H1 (cell line): ENCODE measurements around the gene USP53. TPM values are rescaled to one million over a fixed set of nuclear protein-coding genes. Genes with fewer than 3 reads are reported as not detected.

ENCODE experiments used
- CTCF ChIA-PET: fragments of 300-600 bp; sonication (Branson Sonifier 250); formaldehyde crosslinking; loops from one replicate; lab custom pipeline; 2021; ENCODE audit not compliant: partially characterized antibody; lab: Charles Lee
- POLR2A ChIA-PET: fragments of 300-600 bp; sonication (Branson Sonifier 250); formaldehyde crosslinking; loops from one replicate; lab custom pipeline; 2021; ENCODE audit warnings: inconsistent platforms; ENCODE audit not compliant: partially characterized antibody; lab: Charles Lee
- DNase-seq, 2 experiments: peaks; one replicate each; pipeline versions ENCODE4 v3.0.0 to v3.0.0-alpha.2; 2010 to 2022; ENCODE audit warnings: low spot score in 2 of 2, low read depth in 1 of 2, mixed read lengths in 1 of 2
- FAIRE-seq: peaks from 2 replicates; lab custom pipeline; 2011; peaks lifted over from hg19 to GRCh38; lab: Jason Lieb, UNC
- H2AFZ ChIP-seq: 2 replicates; pipeline ENCODE4 v1.8.1; 2012; ENCODE audit warnings: low read length, inconsistent platforms
- H2AK5ac ChIP-seq: 2 replicates; pipeline ENCODE4 v1.6.1; 2013; ENCODE audit warnings: low read depth, low read length
- H2BK120ac ChIP-seq: replicated peaks from 2 replicates; pipeline ENCODE3; 2013; ENCODE audit warnings: low read depth, low read length, inconsistent platforms
- H2BK12ac ChIP-seq: 2 replicates; pipeline ENCODE4 v1.6.1; 2013; ENCODE audit warnings: low read depth, low read length
- H2BK15ac ChIP-seq: 2 replicates; pipeline ENCODE4 v1.6.1; 2013; ENCODE audit warnings: low read length
- H2BK20ac ChIP-seq: 2 replicates; pipeline ENCODE4 v1.6.1; 2013; ENCODE audit warnings: low read length
- H2BK5ac ChIP-seq: 2 replicates; pipeline ENCODE4 v1.6.1; 2013; ENCODE audit warnings: low read depth, low read length
- H3K14ac ChIP-seq: 2 replicates; pipeline ENCODE4 v1.6.1; 2013; ENCODE audit warnings: inconsistent platforms; ENCODE audit not compliant: insufficient read length
- H3K18ac ChIP-seq: 2 replicates; pipeline ENCODE4 v1.6.1; 2013; ENCODE audit warnings: low read length; ENCODE audit errors: extremely low read depth
- H3K23ac ChIP-seq: 2 replicates; pipeline ENCODE4 v1.6.1; 2013; ENCODE audit warnings: inconsistent platforms; ENCODE audit not compliant: insufficient read length
- H3K23me2 ChIP-seq: 2 replicates; pipeline ENCODE4 v1.6.1; 2013; ENCODE audit warnings: low read depth, low read length
- H3K27ac ChIP-seq: 2 replicates; pipeline ENCODE4 v1.6.1; 2011; ENCODE audit warnings: low read depth, low read length, inconsistent platforms
- H3K27me3 ChIP-seq, 4 experiments: replicated peaks in 1 of 4; 1 replicate in 1 of 4; 2 replicates in 3 of 4; pipeline versions ENCODE4 v1.6.1 to v1.8.1; 2011 to 2013; ENCODE audit warnings: low read length in 3 of 4, mild to moderate bottlenecking in 3 of 4, inconsistent platforms in 2 of 4, mixed read lengths in 2 of 4, moderate library complexity in 1 of 4; ENCODE audit not compliant: control insufficient read depth in 3 of 4, insufficient read depth in 3 of 4; ENCODE audit errors: extremely low read depth in 1 of 4
- H3K36me3 ChIP-seq, 4 experiments: 2 replicates each; pipeline versions ENCODE4 v1.6.1 to v1.8.1; 2011 to 2013; ENCODE audit warnings: mild to moderate bottlenecking in 4 of 4, low read length in 3 of 4, moderate library complexity in 2 of 4, control low read depth in 1 of 4, inconsistent platforms in 1 of 4; ENCODE audit not compliant: insufficient read depth in 4 of 4, control insufficient read depth in 2 of 4
- H3K4ac ChIP-seq: replicated peaks from 2 replicates; pipeline ENCODE3; 2013; ENCODE audit warnings: low read length, low read depth, mixed read lengths, inconsistent platforms; ENCODE audit not compliant: insufficient read length
- H3K4me1 ChIP-seq, 4 experiments: replicated peaks in 1 of 4; 1 replicate in 1 of 4; 2 replicates in 3 of 4; pipeline versions ENCODE4 v1.6.1 to v1.8.1; 2011 to 2013; ENCODE audit warnings: low read length in 3 of 4, inconsistent platforms in 2 of 4, mixed read lengths in 1 of 4; ENCODE audit not compliant: insufficient read depth in 4 of 4, control insufficient read depth in 3 of 4
- H3K4me2 ChIP-seq, 2 experiments: 2 replicates each; pipeline versions ENCODE4 v1.6.1 to v1.8.1; 2011 to 2013; ENCODE audit warnings: low read depth in 2 of 2, low read length in 2 of 2, control low read depth in 1 of 2, inconsistent platforms in 1 of 2, mild to moderate bottlenecking in 1 of 2; ENCODE audit not compliant: insufficient read depth in 1 of 2
- H3K4me3 ChIP-seq, 4 experiments: fragments of 200-600, 300-600 bp in 1 of 4; sonication (generic), shearing (Covaris generic), sonication (Bioruptor Twin) in 1 of 4; 2 replicates each; pipeline versions ENCODE4 v1.5.1 to v1.8.1; 2011 to 2016; ENCODE audit warnings: low read length in 4 of 4, low read depth in 3 of 4, control low read depth in 2 of 4, inconsistent platforms in 2 of 4, mild to moderate bottlenecking in 2 of 4, mixed read lengths in 1 of 4, moderate library complexity in 1 of 4; ENCODE audit not compliant: insufficient read depth in 2 of 4; ENCODE audit errors: extremely low read depth in 1 of 4
- H3K56ac ChIP-seq: replicated peaks from 2 replicates; pipeline ENCODE3; 2013; ENCODE audit warnings: low read depth, mild to moderate bottlenecking, mixed read lengths, low read length, inconsistent platforms; ENCODE audit not compliant: insufficient read length
- H3K79me1 ChIP-seq: 2 replicates; pipeline ENCODE4 v1.6.1; 2013; ENCODE audit warnings: low read depth, low read length, control low read depth
- H3K79me2 ChIP-seq, 2 experiments: 2 replicates each; pipeline versions ENCODE4 v1.6.1 to v1.8.1; 2012 to 2013; ENCODE audit warnings: low read length in 2 of 2, mild to moderate bottlenecking in 2 of 2, inconsistent platforms in 1 of 2; ENCODE audit not compliant: insufficient read depth in 2 of 2, control insufficient read depth in 1 of 2
- H3K9ac ChIP-seq, 4 experiments: replicated peaks in 1 of 4; 1 replicate in 1 of 4; 2 replicates in 3 of 4; pipeline versions ENCODE4 v1.6.1 to v1.8.1; 2011 to 2013; ENCODE audit warnings: low read depth in 3 of 4, low read length in 3 of 4, control low read depth in 2 of 4, mild to moderate bottlenecking in 2 of 4, moderate library complexity in 2 of 4, inconsistent platforms in 1 of 4; ENCODE audit errors: extremely low read depth in 1 of 4
- H3K9me3 ChIP-seq, 2 experiments: 2 replicates each; pipeline versions ENCODE4 v1.6.1 to v1.8.1; 2012 to 2013; ENCODE audit warnings: mild to moderate bottlenecking in 2 of 2, moderate library complexity in 2 of 2, control low read depth in 1 of 2, inconsistent platforms in 1 of 2, low read depth in 1 of 2, low read length in 1 of 2, mixed read lengths in 1 of 2; ENCODE audit not compliant: insufficient read depth in 2 of 2
- H4K20me1 ChIP-seq, 2 experiments: replicated peaks in 1 of 2; 2 replicates each; pipeline versions ENCODE3 to v1.8.1; 2011 to 2013; ENCODE audit warnings: inconsistent platforms in 2 of 2, low read length in 2 of 2, mild to moderate bottlenecking in 1 of 2; ENCODE audit not compliant: insufficient read depth in 2 of 2, control insufficient read depth in 1 of 2
- H4K5ac ChIP-seq: 2 replicates; pipeline ENCODE4 v1.6.1; 2013; ENCODE audit warnings: low read length, low read depth, mixed read lengths, inconsistent platforms; ENCODE audit not compliant: insufficient read length
- H4K8ac ChIP-seq: 2 replicates; pipeline ENCODE4 v1.8.0; 2013; ENCODE audit warnings: mild to moderate bottlenecking, moderate library complexity, low read length, inconsistent platforms; ENCODE audit not compliant: insufficient read depth; ENCODE audit errors: extremely low read depth
- H4K91ac ChIP-seq: replicated peaks from 2 replicates; pipeline ENCODE3; 2013; ENCODE audit warnings: low read length, mixed read lengths, inconsistent platforms; ENCODE audit not compliant: insufficient read length
- BACH1 ChIP-seq: IDR thresholded peaks from 2 replicates; pipeline ENCODE4 v1.6.1; 2012; ENCODE audit warnings: low read length, improper control_type of control experiment
- CHD2 ChIP-seq: IDR thresholded peaks from 2 replicates; pipeline ENCODE4 v1.6.1; 2012; ENCODE audit warnings: low read length, improper control_type of control experiment
- CREB1 ChIP-seq: IDR thresholded peaks from 2 replicates; pipeline ENCODE4 v1.6.1; 2012; ENCODE audit warnings: inconsistent platforms
- EZH2 ChIP-seq: fragments of 200-600 bp; sonication (generic); IDR thresholded peaks from 2 replicates; pipeline ENCODE4 v1.7.1; 2012; ENCODE audit warnings: low read depth, mild to moderate bottlenecking, moderate library complexity, low read length, inconsistent platforms; ENCODE audit not compliant: severe bottlenecking
- GTF2F1 ChIP-seq: IDR thresholded peaks from 2 replicates; pipeline ENCODE4 v1.6.1; 2012; ENCODE audit warnings: low read depth, low read length, improper control_type of control experiment, borderline replicate concordance
- HDAC2 ChIP-seq, 2 experiments: fragments of 300-600 bp in 1 of 2; sonication (generic) in 1 of 2; IDR thresholded peaks; 2 replicates each; pipeline ENCODE4 v1.6.1; 2011 to 2012; ENCODE audit warnings: low read depth in 2 of 2, low read length in 2 of 2, mild to moderate bottlenecking in 2 of 2, moderate library complexity in 2 of 2, borderline replicate concordance in 1 of 2, inconsistent platforms in 1 of 2
- HDAC6 ChIP-seq: IDR thresholded peaks from one replicate; pipeline ENCODE4 v1.7.1; 2012; ENCODE audit warnings: low read depth, mild to moderate bottlenecking, inconsistent platforms, low read length, moderate library complexity
- KDM1A ChIP-seq: fragments of 200-600, 300-600 bp; sonication (generic); IDR thresholded peaks from 2 replicates; pipeline ENCODE4 v1.7.1; 2016; ENCODE audit warnings: mild to moderate bottlenecking, low read length, borderline replicate concordance
- RAD21 ChIP-seq, 2 experiments: IDR thresholded peaks in 1 of 2; conservative IDR thresholded peaks in 1 of 2; 2 replicates each; pipeline ENCODE4 v1.6.1; 2011; ENCODE audit warnings: low read depth in 2 of 2, low read length in 2 of 2, improper control_type of control experiment in 1 of 2, inconsistent platforms in 1 of 2, mild to moderate bottlenecking in 1 of 2, moderate library complexity in 1 of 2
- SAP30 ChIP-seq: fragments of 300-600 bp; sonication (generic); IDR thresholded peaks from 2 replicates; pipeline ENCODE4 v1.7.1; 2012; ENCODE audit warnings: low read length, moderate library complexity, mild to moderate bottlenecking, inconsistent platforms; ENCODE audit not compliant: insufficient read depth, insufficient replicate concordance
- SIRT6 ChIP-seq: IDR thresholded peaks from one replicate; pipeline ENCODE4 v1.7.1; 2012; ENCODE audit warnings: low read length, inconsistent platforms
- SP4 ChIP-seq: IDR thresholded peaks from 2 replicates; pipeline ENCODE4 v1.6.1; 2012; ENCODE audit warnings: low read length, inconsistent platforms
- TAF7 ChIP-seq: optimal IDR thresholded peaks from 2 replicates; pipeline ENCODE3; 2011; ENCODE audit warnings: low read depth, mild to moderate bottlenecking, inconsistent platforms, low read length, moderate library complexity, borderline replicate concordance
- ZNF274 ChIP-seq: IDR thresholded peaks from 2 replicates; pipeline ENCODE4 v1.7.0; 2012; ENCODE audit warnings: low read length, borderline replicate concordance; ENCODE audit errors: extremely low read depth
- WGBS, 2 experiments: shearing (Covaris generic) in 1 of 2; methylation state at CpG; one replicate each; pipeline versions ENCODE4 v1.1.6 to v1.1.7; 2013 to 2015; ENCODE audit warnings: low lambda C conversion rate in 2 of 2, mixed read lengths in 2 of 2, inconsistent platforms in 1 of 2, low coverage in 1 of 2, missing lambda C conversion rate in 1 of 2; ENCODE audit not compliant: insufficient replicate concordance in 2 of 2, insufficient coverage in 1 of 2, insufficient read length in 1 of 2; ENCODE audit errors: extremely low coverage in 1 of 2, missing lambda C conversion rate in 1 of 2; 5-methylcytosine and 5-hydroxymethylcytosine counted together
- polyA plus RNA-seq, 7 experiments: library from polyadenylated mRNA; depleted of rRNA in 3 of 7; stranded (reverse) in 5 of 7; unstranded in 2 of 7; fragments of >200 nt in 5 of 7; fragments of 200-250 nt in 2 of 7; gene quantifications; 1 replicate in 5 of 7; 2 replicates in 1 of 7; 4 replicates in 1 of 7; pipeline versions ENCODE4 v1.2.1 to v1.2.3, GENCODE V29; 2011 to 2013; ENCODE audit warnings: missing spikeins in 2 of 7, mixed read lengths in 2 of 7
- total RNA-seq: library from RNA; stranded (reverse); fragmentation: NEBNext Ultra II Directional; extraction: Animal tissue kit (Norgen Biotek cat#: 25700); gene quantifications from 2 replicates; pipeline ENCODE4 v1.2.1, GENCODE V29; 2021

USP53 gene
- total and polyA plus RNA-seq, 2 of the 8 experiments (the other 6 are each of a cell fraction or from before 2014, with no cell fraction given): 2.9 to 14.9 TPM

GRCh38 chr4:119209586-119209985 lies 2.9 kb upstream of the USP53 start:
- no peak overlapping the region for H3K4ac ChIP-seq
- no peak overlapping the region for H2BK5ac ChIP-seq
- no peak overlapping the region for H2BK15ac ChIP-seq
- peak; percentile 36 for FAIRE-seq
- no peak overlapping the region for H3K56ac ChIP-seq
- no peak overlapping the region for H4K8ac ChIP-seq
- no peak overlapping the region for H3K9ac ChIP-seq
- H2AK5ac ChIP-seq: no peak overlapping the region
- no peaks in the 10 kb centered on the region for H3K9me3 ChIP-seq
- H2BK20ac ChIP-seq: no peak overlapping the region
- no peak overlapping the region for H3K14ac ChIP-seq
- ChIA-PET CTCF (no interaction called here), POLR2A (interaction anchor here (0.6 to 0.7 kb wide), 3 partner anchors 8 to 433 kb away, joined by 3 read pairs; no protein-coding TSS in a partner anchor)
- H4K91ac ChIP-seq: no peak overlapping the region
- H3K79me2 ChIP-seq: peaks cover 0 to 10% of the 10 kb centered on the region in 2 experiments; a peak in 2 of 4 replicates
- H4K5ac ChIP-seq: no peak overlapping the region
- no peak overlapping the region for H3K23ac ChIP-seq
- H4K20me1 ChIP-seq: no peaks in the 10 kb centered on the region
- WGBS, 2 experiments: 96% methylated on average over 1 of the region's 1 CpG; no CpG with 5 or more reads in 1 of the 2 experiments
- H3K4me1 ChIP-seq: peaks cover 0 to 2% (median 0%) of the 10 kb centered on the region in 4 experiments; a peak in 2 of 7 replicates
- H3K27me3 ChIP-seq: no peaks in the 10 kb centered on the region
- no peak overlapping the region for H3K18ac ChIP-seq
- H3K79me1 ChIP-seq: no peaks in the 10 kb centered on the region
- no peak overlapping the region for H2BK12ac ChIP-seq
- no peak for DNase-seq
- no peak overlapping the region for H3K27ac ChIP-seq
- no peak overlapping the region for H2AFZ ChIP-seq
- H3K4me2 ChIP-seq: no peak overlapping the region
- H2BK120ac ChIP-seq: no peak overlapping the region
- no peaks in the 10 kb centered on the region for H3K36me3 ChIP-seq
- peaks cover 6% of the 10 kb centered on the region for H3K23me2 ChIP-seq
- no peak overlapping the region for H3K4me3 ChIP-seq
- TF ChIP-seq BACH1 (no peak), KDM1A (no peak), SIRT6 (no peak), HDAC6 (no peak), SAP30 (no peak), HDAC2 (IDR thresholded peaks at IDR 0.05; ENCODE audit: borderline replicate concordance in 1 of 2, low read depth in 2 of 2, low read length in 2 of 2) (no peak), TAF7 (no peak), CREB1 (no peak), RAD21 (IDR thresholded peaks at IDR 0.05 in 1 of 2, conservative IDR thresholded peaks at IDR 0.05 in 1 of 2; ENCODE audit: low read depth in 2 of 2, low read length in 2 of 2) (no peak), GTF2F1 (no peak), SP4 (no peak), ZNF274 (no peak), EZH2 (no peak), CHD2 (no peak)
